GM18499 (cell line): ENCODE data around the gene DCP1B.

Experiments used
- ATAC-seq: cut with Tn5 transposase; IDR thresholded peaks from one replicate; pipeline ENCODE4 v1.9.1; 2021; ENCODE audit warnings: moderate number of reproducible peaks; ENCODE audit not compliant: insufficient read depth, unreplicated experiment

DCP1B gene

DNA sequence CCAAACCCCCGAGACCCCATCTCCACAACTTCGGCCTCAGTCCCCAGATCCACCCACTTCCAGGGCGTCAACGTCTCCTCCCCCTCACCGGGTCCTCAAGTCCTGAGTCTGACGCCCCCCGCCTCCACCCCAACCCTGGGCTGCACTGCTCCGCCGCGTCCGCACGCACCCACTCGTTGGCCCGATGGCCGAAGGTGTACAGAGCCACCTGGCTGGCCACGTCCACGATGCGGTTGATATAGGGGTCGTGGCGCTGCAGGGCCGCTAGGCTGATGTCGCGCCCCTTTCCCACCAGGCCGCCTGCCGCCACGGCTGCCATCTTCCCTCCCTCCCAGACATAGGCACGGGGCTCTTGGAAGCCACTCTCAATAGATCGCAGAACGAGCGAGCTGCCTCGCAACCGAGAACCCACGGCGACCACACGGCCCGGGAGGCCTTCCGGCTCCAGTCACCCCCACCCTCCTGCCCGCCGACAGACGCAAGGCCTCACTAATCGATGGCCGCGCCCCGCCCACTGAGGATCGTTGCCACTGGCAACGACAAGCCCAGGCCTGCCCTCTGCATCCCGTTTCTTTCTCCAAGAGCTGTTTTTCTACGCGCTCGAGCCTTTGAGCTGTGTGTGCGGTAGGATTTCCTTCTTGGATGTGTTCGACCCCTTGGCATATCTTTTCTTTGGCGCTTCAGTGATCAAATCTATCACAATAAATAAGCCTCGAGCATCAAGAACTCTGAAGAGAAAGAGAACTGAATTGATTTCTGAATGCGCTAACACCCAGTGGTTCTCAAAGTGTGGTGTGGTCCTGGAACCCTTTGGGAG, at the start of gene DCP1B:
TSS of gene DCP1B (minus strand) at position 345 of the 817 bp plus-strand sequence. CDS start at position 319, 26 bp downstream.
- peak; percentile 77 for ATAC-seq

DNA sequence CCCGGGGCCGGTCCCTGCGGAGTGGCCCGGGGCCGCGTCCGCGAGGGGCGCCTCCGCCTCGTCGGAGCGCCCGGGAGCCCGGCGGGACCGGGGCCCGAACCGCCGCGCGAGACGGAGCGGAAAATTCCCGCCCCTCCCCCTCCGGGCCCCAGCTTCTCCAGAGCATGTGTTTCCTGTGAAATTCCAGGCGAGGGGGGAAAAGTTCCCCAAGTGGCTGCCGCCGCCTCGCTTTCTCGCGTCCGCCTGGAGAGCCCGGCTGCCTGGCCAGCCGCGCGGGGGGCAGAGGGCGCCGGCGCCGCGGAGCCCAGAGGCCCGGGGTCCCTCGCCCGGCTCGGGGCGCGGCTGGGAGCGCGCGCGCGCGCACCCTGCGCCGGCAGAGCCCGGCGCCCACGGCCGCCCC, 49.4 kb upstream of the DCP1B start:
- ATAC-seq, result no peak

DNA sequence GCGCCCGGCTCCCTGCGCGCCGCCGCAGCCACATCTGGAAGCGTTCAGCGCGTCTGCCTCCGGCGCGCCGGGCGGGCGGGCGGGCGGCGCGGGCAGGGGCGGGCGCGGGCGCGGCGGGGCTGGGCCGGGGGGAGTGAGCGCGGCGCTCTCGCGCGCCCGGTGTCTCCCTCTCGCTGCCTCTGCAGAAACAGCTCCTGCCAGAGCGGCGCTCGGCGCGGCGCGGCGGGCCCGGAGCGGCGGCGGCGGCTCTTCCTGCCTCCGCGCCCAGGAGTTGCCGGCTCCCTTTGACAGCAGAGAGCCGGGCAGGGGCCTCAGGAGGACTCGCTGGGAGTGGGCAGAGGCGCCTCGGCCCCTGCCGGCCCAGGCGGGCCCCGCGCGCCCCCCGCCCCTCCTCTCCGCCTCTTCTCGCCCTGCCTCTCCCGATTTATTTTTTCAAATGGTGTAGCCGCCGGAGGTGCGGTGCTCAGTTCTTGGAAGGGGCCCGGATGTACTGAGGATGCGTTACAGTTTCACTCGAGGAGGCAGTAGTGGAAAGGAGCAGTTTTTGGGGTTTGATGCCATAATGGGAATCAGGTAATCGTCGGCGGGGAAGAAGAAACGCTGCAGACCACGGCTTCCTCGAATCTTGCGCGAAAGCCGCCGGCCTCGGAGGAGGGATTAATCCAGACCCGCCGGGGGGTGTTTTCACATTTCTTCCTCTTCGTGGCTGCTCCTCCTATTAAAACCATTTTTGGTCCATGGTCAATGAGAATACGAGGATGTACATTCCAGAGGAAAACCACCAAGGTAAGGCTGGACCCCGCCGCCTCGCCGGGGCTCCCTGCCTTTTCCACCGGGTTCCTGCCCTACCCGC, 48.8 kb upstream of the DCP1B start, which contains the start of gene CACNA1C:
TSS of gene CACNA1C (plus strand) at position 162 of the 853 bp plus-strand sequence. CDS start at position 738, 576 bp downstream.
- ATAC-seq, result no peak

DNA sequence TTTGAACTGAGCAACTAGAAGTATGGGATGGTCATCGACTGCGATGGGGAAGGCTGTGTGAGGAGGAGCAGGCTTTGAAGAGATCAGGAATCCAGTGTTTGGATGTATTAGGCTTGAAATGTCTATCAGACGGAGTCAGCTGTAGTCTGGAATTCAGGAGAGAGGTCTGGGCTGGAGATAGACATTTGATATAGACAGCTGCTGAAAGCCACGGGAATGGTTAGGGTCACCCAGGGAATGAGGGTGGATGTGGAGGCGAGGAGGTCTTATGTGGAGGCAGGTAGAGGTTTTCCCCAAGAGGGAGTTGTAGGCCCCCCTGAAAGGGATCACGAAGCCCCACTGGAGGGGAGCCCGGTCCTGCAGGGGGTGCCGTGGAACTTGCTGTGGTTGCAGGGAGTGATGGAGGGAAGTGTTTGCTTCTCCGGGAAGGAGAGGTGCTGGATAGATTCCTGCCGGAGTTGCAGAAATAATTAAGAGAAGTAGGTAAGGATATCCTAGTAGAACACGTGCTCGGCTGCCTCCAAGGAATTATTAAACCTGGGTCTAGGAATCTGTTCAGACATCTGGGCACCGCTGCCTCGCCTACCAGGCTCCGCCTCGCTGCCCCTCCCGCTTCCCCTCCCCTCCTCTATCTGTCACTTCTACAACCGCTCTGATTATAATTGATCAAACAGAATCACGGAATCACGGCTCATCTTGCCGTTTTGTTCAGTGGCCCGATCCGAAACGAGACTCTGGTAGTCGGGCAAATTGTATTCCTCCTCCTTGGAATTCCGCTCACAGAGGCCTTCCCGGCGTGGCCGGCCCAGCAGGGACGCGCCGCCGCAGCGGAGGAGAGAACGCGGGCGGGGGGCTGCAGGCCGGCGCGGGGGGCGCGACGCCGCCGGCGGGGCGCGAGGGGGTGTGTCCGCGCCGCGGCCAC, 47.7 kb upstream of the DCP1B start:
- no peak for ATAC-seq

DNA sequence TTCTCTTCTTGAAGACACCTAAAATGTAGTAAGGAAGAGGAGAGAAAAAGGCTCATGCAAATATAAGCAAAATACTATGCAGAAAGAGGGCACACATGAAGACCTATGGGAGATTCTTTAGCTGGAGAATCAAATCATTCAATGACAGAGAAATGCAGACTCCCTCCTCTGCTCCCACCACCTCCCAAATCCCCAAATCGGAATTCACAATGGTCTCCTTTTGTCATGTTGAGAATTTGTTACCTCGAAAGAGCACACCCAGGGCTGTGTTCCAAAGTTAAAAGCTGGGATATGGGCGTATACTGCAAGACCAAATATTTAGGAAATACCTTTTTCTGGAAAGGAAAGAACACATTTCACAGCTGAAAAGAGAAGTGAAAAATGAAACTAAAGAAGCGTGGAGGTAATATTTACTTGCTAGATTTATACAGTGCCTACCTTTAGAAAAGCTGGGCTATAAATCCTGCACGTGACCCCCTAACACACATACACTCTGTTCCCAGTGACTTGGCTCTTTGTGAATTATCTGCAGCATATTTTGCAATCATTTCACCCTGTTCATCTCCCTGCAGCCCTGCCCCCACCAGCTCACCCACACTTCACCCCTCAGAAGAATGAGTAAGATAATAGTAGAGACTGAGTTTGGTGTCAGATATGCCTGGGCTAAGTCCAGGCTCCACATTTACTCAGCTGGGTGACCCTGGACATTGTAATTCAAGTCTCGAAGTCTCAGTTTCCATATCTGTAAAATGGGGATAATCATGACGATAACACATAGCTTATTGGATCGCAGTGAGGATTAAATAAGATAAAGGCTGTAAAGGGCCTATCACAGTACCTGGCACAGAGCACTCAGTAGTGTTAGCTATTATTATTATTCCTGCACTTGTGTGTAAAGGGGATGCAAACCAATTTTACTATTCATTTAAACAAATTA, 45.6 kb upstream of the DCP1B start:
- no peak for ATAC-seq

DNA sequence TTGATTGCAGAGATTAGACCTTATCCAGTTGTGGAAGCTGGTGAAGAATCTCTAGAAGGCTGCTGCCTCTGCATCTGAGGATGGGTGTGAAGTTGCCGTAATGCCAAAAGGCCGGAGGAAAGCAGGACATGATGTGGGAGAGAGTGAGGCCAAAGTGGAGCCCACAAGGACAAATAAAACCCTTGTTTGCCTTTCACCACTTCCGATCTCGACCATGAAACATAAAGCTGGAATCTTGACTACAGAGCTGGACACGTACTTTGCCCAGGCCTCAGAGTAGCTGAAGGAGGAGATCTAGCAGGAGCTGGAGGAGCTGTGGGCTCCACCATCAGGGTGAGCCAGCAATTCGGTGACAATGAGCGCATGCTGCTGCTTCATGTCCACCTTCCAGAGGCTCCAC, 43.5 kb upstream of the DCP1B start:
- ATAC-seq, result no peak

DNA sequence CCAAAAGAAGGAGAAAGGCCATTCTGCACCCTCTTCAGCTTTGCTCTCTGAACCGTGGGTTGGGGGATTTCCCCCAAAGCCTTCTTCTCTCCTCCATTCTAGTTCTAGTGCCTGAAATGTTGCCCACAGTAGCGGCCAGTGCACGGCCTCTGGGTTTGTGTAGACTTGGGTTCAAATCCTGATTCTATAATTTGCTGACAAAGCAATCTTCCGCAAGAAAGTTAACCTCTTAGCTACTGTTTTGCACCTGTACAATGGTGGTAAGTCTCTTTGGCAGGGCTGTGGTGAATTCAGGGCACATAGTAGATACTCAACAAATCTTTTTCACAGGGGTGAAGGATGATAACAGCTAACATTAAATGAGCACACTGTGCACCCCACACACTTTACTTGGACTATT, 42.7 kb upstream of the DCP1B start:
- ATAC-seq, result no peak

DNA sequence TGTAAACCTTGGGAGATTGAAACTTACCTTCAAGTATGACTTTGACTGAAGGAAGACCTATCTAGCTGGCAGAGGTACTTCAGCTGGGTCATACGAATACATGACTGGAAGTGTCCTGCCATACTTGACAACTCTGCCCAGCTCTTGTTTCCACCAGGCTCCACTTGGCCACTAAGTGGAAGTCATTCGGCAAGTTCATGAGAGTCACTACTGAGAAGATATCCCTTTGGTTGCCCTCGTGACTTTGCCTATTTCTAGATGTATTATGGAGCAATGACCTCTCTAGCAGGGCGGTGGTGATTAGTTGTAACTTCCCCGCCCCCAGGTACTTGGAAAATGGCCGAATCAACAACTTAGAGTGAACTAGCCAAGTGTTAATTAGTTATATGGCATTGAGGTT, 39.9 kb upstream of the DCP1B start:
- ATAC-seq, result no peak

DNA sequence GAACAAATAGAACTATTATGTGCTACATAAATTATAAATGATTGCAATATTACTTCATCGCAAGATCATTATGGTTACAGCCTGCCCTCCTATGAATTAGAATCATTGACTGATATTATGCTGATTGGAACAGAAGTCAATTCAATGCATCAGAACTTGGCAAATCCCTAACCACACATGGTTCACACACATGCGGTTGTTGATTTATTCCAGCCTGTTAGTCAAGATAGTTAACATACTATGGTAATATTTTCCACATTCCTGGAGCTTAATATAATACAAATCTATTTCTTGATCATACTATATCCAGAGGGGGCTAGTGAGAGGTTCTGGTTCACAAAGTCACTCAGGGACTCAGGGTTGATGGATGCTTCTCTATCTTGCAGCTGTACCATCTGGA, 38.8 kb upstream of the DCP1B start:
- no peak for ATAC-seq

DNA sequence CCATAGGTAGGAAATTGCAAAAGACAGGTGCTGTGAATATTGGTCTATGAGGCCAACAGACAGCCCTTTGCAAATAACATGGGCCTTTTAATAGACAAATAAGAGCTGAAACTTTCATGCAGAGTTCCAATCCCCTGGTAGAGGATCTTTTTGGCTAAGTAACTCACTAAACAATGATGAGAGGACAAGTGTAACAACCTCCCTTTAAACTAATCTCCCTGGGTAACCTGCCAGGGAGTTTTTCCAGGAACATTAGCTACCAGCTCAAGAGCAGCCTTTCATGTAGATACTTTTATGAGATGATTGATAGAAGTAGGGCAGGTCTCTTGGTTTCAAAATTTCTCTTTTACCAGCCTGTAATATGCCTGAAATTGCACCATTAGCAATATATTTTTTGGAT, 34.8 kb upstream of the DCP1B start:
- ATAC-seq, result no peak

DNA sequence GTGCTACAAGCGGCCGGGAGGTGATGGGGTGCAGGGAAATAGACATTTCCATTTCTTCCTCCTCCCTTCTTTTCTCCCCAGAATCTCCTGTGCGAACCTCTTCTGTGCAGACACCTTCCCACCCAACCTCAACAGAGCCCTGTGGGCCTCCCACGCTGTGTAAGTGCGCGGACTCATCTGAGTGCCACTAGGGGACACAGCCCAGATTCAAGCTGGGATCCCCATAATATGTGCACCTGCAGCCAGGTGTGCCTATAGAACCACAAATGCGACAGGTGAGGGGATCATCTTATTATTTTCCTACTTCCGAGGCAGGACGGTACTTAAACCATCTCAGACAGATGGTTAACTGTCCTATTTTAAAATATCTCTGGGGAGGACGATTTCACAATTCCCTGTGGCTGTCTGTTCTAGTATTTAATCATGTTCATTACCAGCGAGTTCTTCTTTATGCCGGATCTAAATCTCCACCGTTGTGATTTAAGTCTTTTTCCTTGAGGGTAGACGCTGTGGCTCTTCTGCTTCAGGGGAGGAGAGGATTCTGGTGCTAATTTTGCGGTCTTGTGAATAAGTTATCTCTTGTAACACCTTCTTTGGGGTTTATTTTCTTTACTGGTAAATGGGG, 31.3 kb upstream of the DCP1B start:
- ATAC-seq, result no peak

DNA sequence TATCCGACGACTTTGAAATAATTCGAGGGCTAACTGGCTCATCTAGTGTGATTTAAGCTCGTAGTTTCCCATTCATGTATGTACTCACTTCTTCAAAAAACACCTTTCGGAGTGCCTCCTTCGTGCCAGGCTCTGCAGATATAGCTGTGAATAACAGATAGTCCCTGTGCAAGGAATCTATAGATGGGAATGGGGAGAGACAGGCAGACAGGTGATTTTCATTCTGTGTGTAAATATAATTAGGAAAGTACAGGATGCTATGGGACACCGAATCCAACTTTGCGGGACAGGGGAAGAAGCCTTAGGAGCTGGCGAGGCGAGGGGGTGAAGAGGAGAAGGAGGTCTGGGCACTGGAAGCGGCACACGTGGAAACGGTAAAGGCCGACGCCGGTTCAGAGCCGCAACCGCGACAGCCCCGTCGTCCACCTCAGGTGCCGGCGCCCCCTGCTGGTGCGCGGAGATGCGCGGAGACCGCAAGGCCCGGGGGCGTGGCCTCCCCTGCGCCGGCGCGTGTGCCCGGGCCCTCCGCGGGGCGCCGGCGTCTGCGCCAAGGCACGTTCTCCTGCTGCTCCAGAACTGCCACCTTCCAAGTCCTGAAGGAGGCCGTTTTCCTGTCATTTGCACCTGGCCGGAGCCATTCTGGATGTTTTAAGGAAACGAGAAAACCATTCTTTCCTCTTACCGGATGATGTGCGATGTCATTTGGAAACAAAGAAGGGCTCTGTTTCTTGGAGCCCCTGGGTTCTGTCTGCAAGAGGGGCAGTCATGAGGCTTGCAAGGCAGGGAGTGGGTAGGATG, 30.6 kb upstream of the DCP1B start:
- ATAC-seq, result no peak

DNA sequence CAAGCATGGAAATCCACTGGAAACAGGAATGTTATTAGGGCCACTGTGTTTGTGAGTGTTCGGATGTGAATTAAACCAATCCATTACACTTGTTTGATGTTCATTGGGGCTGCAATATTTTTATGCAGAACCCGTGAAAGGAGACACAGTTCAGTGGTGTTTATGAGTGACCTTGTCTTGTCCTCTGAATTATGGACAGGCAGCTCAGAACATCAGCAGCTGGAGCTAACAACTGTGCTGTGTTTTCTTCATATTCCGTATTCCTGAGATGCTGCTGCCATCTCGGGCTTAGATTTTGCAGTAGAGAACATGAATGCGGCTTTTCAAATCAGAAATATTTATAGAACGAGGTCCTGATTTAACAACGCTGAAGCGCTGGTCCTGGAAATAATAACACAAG, 28.2 kb upstream of the DCP1B start:
- ATAC-seq, result no peak

DNA sequence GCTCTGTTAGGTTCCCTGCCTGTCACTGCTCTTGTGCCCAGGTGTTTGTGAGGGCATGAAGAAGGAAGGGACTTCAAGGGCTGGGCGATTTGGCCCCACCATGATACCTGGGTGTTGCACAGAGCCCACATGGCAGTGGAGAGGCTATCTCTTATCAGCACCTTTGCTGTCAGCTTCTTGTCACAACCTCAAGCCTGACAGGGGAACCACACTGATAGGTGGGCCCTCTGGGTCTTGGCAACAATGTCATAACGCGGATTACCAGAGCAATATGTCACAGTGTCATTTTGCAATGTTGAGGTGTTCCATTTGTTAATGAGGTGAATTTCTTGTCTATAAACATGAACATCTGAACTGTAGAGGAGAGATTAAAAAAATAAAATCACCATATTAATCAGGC, 25.6 kb upstream of the DCP1B start:
- no peak for ATAC-seq

DNA sequence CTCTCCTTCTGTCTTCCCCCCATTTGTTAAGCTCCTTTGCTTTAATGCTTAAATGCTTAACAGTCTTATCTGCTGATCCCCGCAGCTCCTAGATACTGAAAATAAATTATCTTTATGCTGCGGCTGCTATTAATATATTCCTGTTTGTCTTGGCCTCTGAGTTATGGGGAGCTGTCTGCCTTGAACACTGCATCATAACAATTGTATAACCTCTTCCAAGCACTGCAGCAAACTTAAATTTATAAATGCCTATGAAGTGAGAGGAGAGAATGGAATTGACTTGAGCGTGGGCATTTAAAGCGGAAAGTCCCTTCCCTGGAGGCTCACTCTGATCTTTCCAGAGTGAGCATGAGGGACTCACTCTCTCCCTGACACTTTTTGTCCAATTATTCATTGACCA, 23.1 kb upstream of the DCP1B start:
- no peak for ATAC-seq

DNA sequence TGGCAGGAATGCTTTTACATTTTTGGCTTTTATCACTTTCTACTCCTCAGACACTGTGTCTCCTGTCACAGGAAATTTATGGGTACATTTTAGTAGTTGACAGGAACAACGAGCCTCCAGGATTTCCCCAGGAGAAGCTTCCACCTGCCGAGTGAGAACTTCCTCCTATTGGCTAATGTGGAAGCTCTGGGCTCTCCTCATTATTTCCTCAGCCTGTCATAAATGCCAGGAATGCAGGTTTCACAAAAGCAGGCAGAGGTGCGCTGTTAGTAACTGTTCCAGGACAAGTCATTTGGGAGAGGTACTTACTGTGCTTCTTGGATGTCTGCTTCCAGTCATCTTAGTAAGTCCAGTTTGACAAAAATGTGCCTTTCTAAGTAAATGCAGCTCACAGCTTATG, 19.1 kb upstream of the DCP1B start:
- ATAC-seq, result no peak

DNA sequence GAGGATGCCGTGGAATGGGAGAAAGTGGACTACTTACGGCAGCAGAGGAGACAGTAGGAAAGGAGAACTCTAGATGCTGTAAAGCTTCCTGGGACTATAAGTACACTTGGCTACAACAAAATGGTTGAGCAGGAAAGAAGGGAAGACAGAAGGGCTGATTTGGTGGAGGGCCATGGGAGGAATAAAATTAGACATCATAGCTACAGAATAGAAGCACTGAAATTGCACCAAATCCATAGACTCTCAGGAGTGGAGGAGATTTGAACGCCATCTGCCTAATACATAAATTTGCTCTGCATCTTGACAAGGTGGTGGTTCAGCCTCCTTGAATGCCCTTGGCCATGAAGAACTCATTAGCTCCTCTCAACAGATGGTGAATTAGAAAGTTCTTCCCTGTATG, 16.3 kb upstream of the DCP1B start:
- ATAC-seq, result no peak

DNA sequence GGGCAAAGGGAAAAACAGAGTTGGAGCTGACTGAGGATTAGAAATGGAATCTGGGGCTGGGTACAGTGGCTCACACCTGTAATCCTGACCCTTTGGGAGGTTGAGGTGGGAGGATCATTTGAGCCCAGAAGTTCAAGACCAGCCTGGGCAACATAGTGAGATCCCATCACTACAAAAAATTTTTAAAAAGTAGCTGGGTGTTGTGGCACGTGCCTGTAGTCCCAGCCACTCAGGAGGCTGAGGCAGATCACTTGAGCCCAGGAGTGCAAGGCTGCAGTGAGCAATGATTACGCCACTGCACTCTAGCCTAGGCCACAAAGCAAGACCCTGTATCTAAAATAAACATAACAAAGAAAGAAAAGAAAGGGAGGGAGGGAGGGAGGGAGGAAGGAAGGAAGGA, 14.9 kb upstream of the DCP1B start:
- no peak for ATAC-seq
